Heart right ventricle (tissue), 16 donors: ENCODE data around the gene PIN1. TPM values are rescaled to one million over a fixed set of nuclear protein-coding genes. Genes with fewer than 3 reads are reported as not detected.

Source experiments
- ATAC-seq, 8 donors: fragments of 200-7000 bp; cut with Tn5 transposase; one replicate each; pipeline ENCODE4 v1.9.1; 2020; ENCODE audit warnings: mild to moderate bottlenecking in 8 of 8, moderate library complexity in 8 of 8, moderate number of reproducible peaks in 1 of 8
- DNase-seq, 2 donors: peaks; one replicate each; pipeline ENCODE4 v3.0.0-alpha.2; 2020
- H3K27ac ChIP-seq, 10 donors: fragments of 200-600 bp; sonication (generic) in 2 of 10; one replicate each; pipeline versions ENCODE4 v1.5.0 to v1.8.0; 2020 to 2022; ENCODE audit warnings: mild to moderate bottlenecking in 3 of 10
- H3K27me3 ChIP-seq, 7 donors: fragments of 200-600 bp; one replicate each; pipeline ENCODE4 v1.8.0; 2021 to 2022; ENCODE audit warnings: mild to moderate bottlenecking in 2 of 7
- H3K36me3 ChIP-seq, 9 donors: fragments of 200-600 bp; sonication (generic) in 1 of 9; one replicate each; pipeline versions ENCODE4 v1.5.0 to v1.8.0; 2020 to 2022; ENCODE audit warnings: mild to moderate bottlenecking in 2 of 9
- H3K4me1 ChIP-seq, 9 donors: fragments of 200-600 bp; sonication (generic) in 1 of 9; one replicate each; pipeline versions ENCODE4 v1.5.0 to v1.8.0; 2020 to 2022; ENCODE audit warnings: mild to moderate bottlenecking in 4 of 9
- H3K4me3 ChIP-seq, 10 donors: fragments of 200-600 bp; sonication (generic) in 2 of 10; one replicate each; pipeline versions ENCODE4 v1.5.0 to v1.8.0; 2020 to 2022; ENCODE audit warnings: mild to moderate bottlenecking in 7 of 10, moderate library complexity in 2 of 10
- H3K9me3 ChIP-seq, 11 donors: fragments of 200-600 bp in 10 of 11; sonication (generic) in 2 of 11; one replicate each; pipeline versions ENCODE4 v1.5.0 to v1.8.0; 2013 to 2022; ENCODE audit warnings: mild to moderate bottlenecking in 2 of 11, control low read depth in 1 of 11, moderate library complexity in 1 of 11
- CTCF ChIP-seq, 9 donors: fragments of 200-600 bp; sonication (generic) in 2 of 9; IDR thresholded peaks; one replicate each; pipeline versions ENCODE4 v1.5.0 to v1.8.0; 2021 to 2022; ENCODE audit warnings: antibody characterized with exemption in 9 of 9, mild to moderate bottlenecking in 5 of 9, moderate library complexity in 1 of 9
- WGBS, 2 donors: extraction: QIAGEN DNeasy Blood & Tissue Kit; methylation state at CpG; one replicate each; pipeline ENCODE4 v1.1.7; 2013; ENCODE audit warnings: inconsistent platforms in 1 of 2; 5-methylcytosine and 5-hydroxymethylcytosine counted together
- intact Hi-C, 10 donors: fragments of 100-400 bp; cut with DNase I; formaldehyde crosslinking; loops; one replicate each; pipeline versions ENCODE4 v1.11.1 to v1.14.2; 2022
- polyA plus RNA-seq, 2 donors: library from polyadenylated mRNA; stranded (reverse); fragments of 200-250 nt; gene quantifications; one replicate each; pipeline ENCODE4 v1.2.3, GENCODE V29; 2013
- total RNA-seq, 10 donors: library from RNA; stranded (reverse); fragmentation: NEBNext Ultra II Directional in 3 of 10; extraction: Animal tissue kit (Norgen Biotek cat#: 25700) in 3 of 10; gene quantifications; one replicate each; pipeline versions ENCODE4 v1.2.1 to v1.2.4, GENCODE V29; 2021 to 2023
- donor health status: Arrhythmogenic right ventricular cardiomyopathy.
- donor health status: ischemic (EF 13 %, LVEDD 7.1; RV severe dilation, severe dysfunction).
- donor health status: healthy with polysubstance abuse.
- donor health status: DM: no; HTN: yes; CAD: no.
- donor health status: DM: no; HTN: no; CAD: no.
- donor health status: ischemic (EF 25% LVEDD 6.9; RV normal size, moderate dysfunction).
- donor health status: ischemic (EF 25% LVEDD 5.7; RV mildly dilated, moderate dysfunction).
- donor health status: healthy.
- donor health status: DM: yes; HTN: yes; CAD: no.
- donor health status: Ischemic cardiomyopathy.
- donor health status: ischemic (EF 35%, LVEDD 5.7; RV mildly dilated, moderate dysfunction).
- donor health status: nonischemic (EF 11% LVEDD 7.7; RV severe dilation, severe dysfunction).
- donor health status: DM: yes; HTN: yes; CAD: no.
- donor health status: PGD.
- donor health status: ischemic (EF 29% LVEDD 5.4; RV normal size, mild dysfunction).
- donor health status: nonischemic (EF 23%, LVEDD 6.1; RV moderate dilation, normal function).

The PIN1 gene
- total and polyA plus RNA-seq, 12 donors, result 74.6 to 152 (median 90.8) TPM

- Histone ChIP-seq H3K4me3 (no peak overlapping the region), H3K9me3 (no peaks in the 10 kb centered on the region), H3K4me1 (peaks cover 0 to 17% (median 3%) of the 10 kb centered on the region in 9 donors), H3K36me3 (no peaks in the 10 kb centered on the region), H3K27ac (peak overlapping the region in 1 of 10 donors; percentile 11), H3K27me3 (no peaks in the 10 kb centered on the region)
- intact Hi-C loops, result loop anchor here (1.0 to 10.0 kb wide), 17 partner anchors 18 to 961 kb away; partner anchors contain the start of genes ZNF121 (in 3 of the 10), ZNF317 (in 3 of the 10), MBD3L1 (in 1 of the 10) and ZNF266 (in 1 of the 10)
- peak; percentile 60 to 89 for DNase-seq
- TF ChIP-seq CTCF (IDR thresholded peaks at IDR 0.05), result peak; percentile 61 to 90 (median 82)
- 49 to 50% methylated on average over 6 of the region's 6 CpGs for WGBS, 2 donors
- ATAC-seq, result peak in 6 of 8 donors; percentile 10 to 37 (median 31)
Observed at GRCh38 chr19:9796113-9796773, 38.9 kb upstream of the PIN1 start.

GRCh38 chr19:9797871-9798270 lies 37.2 kb upstream of the PIN1 start:
- no peak for DNase-seq
- intact Hi-C loops, result loop anchor here (2.0 to 10.0 kb wide), 13 partner anchors 171 to 963 kb away; partner anchors contain the start of genes ZNF121 (in 3 of the 10), ZNF317 (in 3 of the 10), MBD3L1 (in 1 of the 10) and ZNF266 (in 1 of the 10)
- 89 to 95% methylated on average over 5 of the region's 5 CpGs for WGBS, 2 donors
- no peak for TF ChIP-seq CTCF (IDR thresholded peaks at IDR 0.05)
- no peak for ATAC-seq
- Histone ChIP-seq H3K4me1 (peaks cover 0 to 13% (median 0%) of the 10 kb centered on the region in 9 donors), H3K36me3 (no peaks in the 10 kb centered on the region), H3K4me3 (no peak overlapping the region), H3K9me3 (no peaks in the 10 kb centered on the region), H3K27me3 (no peaks in the 10 kb centered on the region), H3K27ac (no peak overlapping the region)

- no peak overlapping the region for H3K27ac ChIP-seq
- no peak overlapping the region for H3K4me3 ChIP-seq
- ATAC-seq (no peak), DNase-seq (no peak)
- no peak for TF ChIP-seq CTCF (IDR thresholded peaks at IDR 0.05)
- H3K27me3 ChIP-seq, result no peaks in the 10 kb centered on the region
- intact Hi-C loops, result loop anchor here (5.0 to 10.0 kb wide), 11 partner anchors 172 to 964 kb away; partner anchors contain the start of genes ZNF317 (in 3 of the 10), ZNF121 (in 2 of the 10), MBD3L1 (in 1 of the 10) and ZNF266 (in 1 of the 10)
- peaks cover 0 to 5% (median 0%) of the 10 kb centered on the region in 9 donors for H3K36me3 ChIP-seq
- H3K9me3 ChIP-seq, result no peaks in the 10 kb centered on the region
- peaks cover 0 to 10% (median 0%) of the 10 kb centered on the region in 9 donors for H3K4me1 ChIP-seq
Observed at GRCh38 chr19:9799162-9799561, 36.0 kb upstream of the PIN1 start.

GRCh38 chr19:9801976-9802375 lies 33.1 kb upstream of the PIN1 start:
- ATAC-seq (no peak), DNase-seq (no peak)
- intact Hi-C loops, result no loop called here
- no peaks in the 10 kb centered on the region for H3K4me1 ChIP-seq
- no peak overlapping the region for H3K4me3 ChIP-seq
- no peak for TF ChIP-seq CTCF (IDR thresholded peaks at IDR 0.05)
- 93 to 94% methylated on average over 10 of the region's 10 CpGs for WGBS, 2 donors
- peaks cover 0 to 28% (median 0%) of the 10 kb centered on the region in 9 donors for H3K36me3 ChIP-seq
- no peaks in the 10 kb centered on the region for H3K27me3 ChIP-seq
- no peaks in the 10 kb centered on the region for H3K9me3 ChIP-seq
- no peak overlapping the region for H3K27ac ChIP-seq
